Suppressor macrophage (primary cell): ENCODE data around the gene TTC16.

Experiments
- DNase-seq, 4 experiments: peaks; one replicate each; pipeline ENCODE4 v3.0.0-alpha.2; 2020 to 2022

The TTC16 gene

GRCh38 chr9:127698985-127699670, 16.8 kb upstream of the TTC16 start:
- peak; percentile 97 to 98 (median 98) for DNase-seq

- no peak for DNase-seq
These were observed 15.7 kb upstream of the TTC16 start for GRCh38 chr9:127700140-127700539.

- no peak for DNase-seq
These were observed 15.2 kb upstream of the TTC16 start for GRCh38 chr9:127700594-127701255.

- DNase-seq, result no peak
These were observed 12.5 kb upstream of the TTC16 start for GRCh38 chr9:127703289-127703946.

- DNase-seq, result no peak
These were observed 10.1 kb upstream of the TTC16 start for GRCh38 chr9:127705577-127706379.

GRCh38 chr9:127706836-127707241, 9.0 kb upstream of the TTC16 start, which contains the start of gene CFAP157:
TSS of gene CFAP157 (plus strand) at chr9:127706988. CDS start at chr9:127707032, 44 bp downstream.
- DNase-seq, result peak in 2 of 4 experiments; percentile 13 to 17

GRCh38 chr9:127707766-127708165, 8.1 kb upstream of the TTC16 start:
- DNase-seq, result peak in 1 of 4 experiments; percentile 22

- no peak for DNase-seq
These were observed 6.8 kb upstream of the TTC16 start for GRCh38 chr9:127708952-127709587.

- no peak for DNase-seq
These were observed 5.6 kb upstream of the TTC16 start for GRCh38 chr9:127710204-127710783.

GRCh38 chr9:127711226-127711701, 4.6 kb upstream of the TTC16 start:
- DNase-seq, result no peak

GRCh38 chr9:127711831-127712274, 4.0 kb upstream of the TTC16 start:
- DNase-seq, result no peak

GRCh38 chr9:127712371-127712770, 3.5 kb upstream of the TTC16 start:
- DNase-seq, result no peak

GRCh38 chr9:127712867-127713266, 3.0 kb upstream of the TTC16 start:
- DNase-seq, result no peak

GRCh38 chr9:127714020-127714750, 1.7 kb upstream of the TTC16 start:
- no peak for DNase-seq

GRCh38 chr9:127714951-127715469, 869 bp upstream of the TTC16 start:
- peak; percentile 19 to 62 (median 40) for DNase-seq

GRCh38 chr9:127716412-127716811, 533 bp downstream of the TTC16 start:
- no peak for DNase-seq

GRCh38 chr9:127717766-127718165, 1.9 kb downstream of the TTC16 start:
- DNase-seq, result no peak

- no peak for DNase-seq
These were observed 4.4 kb downstream of the TTC16 start for GRCh38 chr9:127720031-127720864.

- no peak for DNase-seq
These were observed 5.0 kb downstream of the TTC16 start for GRCh38 chr9:127720865-127721227.

- DNase-seq, result no peak
These were observed 5.5 kb downstream of the TTC16 start for GRCh38 chr9:127721391-127721821.
